NCI-H446 (cell line): ENCODE measurements around the gene RSPO4.
"Not testable (repeated sequence)": the region's sequence is repeated elsewhere in the genome, so short reads cannot be mapped to it uniquely, and the experiment has no call there.

Experiments
- DNase-seq, 2 experiments: peaks; one replicate each; lab custom pipeline; 2025; lab: John Stamatoyannopoulos, UW

The RSPO4 gene

GRCh38 chr20:1003920-1004697 lies 2.0 kb upstream of the RSPO4 start:
- DNase-seq = no peak

DNA sequence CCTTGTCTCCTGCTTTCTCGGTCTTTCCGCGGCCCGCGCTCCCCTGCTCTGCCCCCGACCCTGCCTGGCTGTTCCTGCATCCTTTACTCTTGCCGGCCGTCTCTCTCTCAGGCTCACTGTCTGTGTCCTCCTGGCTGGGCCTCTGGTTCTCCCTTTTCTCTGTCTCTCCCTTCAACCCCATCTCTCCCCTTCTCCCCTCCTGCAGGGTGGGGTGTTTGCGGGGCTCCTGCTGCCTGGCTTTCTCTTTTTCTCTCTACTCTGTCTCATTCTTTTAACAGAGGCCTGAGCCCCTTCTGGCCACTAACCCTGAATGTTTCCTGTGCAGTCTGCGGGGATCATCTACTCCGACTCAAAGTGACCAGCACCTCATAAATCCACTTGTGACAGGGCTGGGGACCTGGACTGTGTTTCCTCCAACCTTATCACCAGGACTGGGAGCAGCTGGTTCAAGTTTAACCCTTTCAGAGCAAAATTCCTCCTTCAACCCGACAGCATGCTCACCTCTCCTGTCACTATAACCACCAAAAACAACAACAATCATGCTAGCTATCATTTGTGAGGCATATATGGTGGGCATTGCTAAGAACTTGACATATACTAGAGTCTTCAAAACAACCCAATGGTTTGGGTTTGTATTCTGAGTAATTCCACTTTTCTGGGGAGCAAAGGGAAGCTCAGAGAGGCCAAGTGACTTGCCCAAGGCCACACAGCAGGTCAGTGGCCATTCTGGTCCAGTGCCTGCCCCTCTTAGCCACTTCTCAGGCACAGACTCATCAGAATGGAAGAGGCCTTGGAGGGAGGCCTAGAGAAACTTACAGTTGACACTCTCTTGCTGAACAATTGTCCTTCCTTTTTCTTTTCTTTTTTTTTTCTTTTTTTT lies 811 bp upstream of the RSPO4 start:
- DNase-seq = no peak

GRCh38 chr20:1001116-1001515 lies 995 bp downstream of the RSPO4 start:
- DNase-seq = no peak

GRCh38 chr20:998231-998830 lies 3.8 kb downstream of the RSPO4 start:
- DNase-seq = no peak

GRCh38 chr20:997486-997885 lies 4.6 kb downstream of the RSPO4 start:
- no peak for DNase-seq

DNA sequence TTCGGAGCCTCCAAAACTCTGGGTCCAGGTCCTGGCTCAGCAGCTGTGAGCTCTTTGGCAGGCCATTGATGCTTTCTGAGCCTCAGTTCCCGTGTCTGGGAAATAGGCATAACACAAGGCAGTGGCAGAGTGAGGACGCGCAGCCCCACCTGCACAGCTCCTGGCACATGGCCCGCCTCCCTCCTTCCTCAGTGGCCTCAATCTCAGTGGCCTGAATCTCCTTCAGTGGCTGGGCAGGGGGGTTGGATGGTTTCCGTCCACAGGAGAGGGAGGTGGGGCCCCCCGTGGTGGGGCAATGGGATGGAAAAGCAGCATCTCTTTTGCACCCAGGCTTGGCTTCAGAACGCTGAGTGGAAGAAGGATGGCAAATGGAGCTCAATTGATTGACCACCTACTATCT lies 5.1 kb downstream of the RSPO4 start:
- no peak for DNase-seq

- no peak for DNase-seq
These were observed 6.9 kb downstream of the RSPO4 start for GRCh38 chr20:995170-995569.

DNA sequence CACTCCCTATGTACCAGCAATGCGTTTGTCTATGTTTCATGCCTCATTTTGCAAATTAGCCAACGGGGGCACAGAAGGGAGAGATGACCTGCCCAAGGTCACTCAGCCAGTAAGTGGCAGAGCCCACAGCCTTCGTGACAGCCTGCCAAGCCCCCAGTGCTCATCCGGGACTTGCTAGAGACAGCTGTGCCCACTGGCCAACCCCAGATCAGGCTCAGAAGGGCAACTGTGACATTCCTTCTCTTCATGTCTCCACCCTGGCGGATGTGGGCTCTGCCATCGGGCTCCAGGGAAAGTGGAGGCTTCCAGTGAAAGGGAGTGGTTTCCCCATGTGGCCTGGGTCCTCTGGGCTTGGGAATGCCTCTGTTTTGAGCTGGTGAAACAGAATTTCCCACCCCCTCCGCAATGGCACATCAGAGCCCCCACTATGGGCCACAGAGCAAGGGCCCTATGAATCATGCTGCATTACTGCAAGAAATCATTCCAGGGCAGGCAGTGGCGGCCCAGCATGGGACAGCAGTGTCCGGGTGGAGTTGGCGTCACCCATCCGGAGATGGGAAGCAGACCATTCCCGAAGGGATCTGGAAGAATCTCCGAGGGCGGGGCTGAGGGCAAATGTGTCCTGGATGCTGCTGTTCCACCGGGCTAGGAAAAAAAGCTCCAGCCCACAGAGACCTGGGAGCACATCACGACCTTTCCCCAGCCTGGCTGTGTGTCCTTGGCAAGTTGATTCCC lies 9.1 kb downstream of the RSPO4 start:
- DNase-seq = no peak

DNA sequence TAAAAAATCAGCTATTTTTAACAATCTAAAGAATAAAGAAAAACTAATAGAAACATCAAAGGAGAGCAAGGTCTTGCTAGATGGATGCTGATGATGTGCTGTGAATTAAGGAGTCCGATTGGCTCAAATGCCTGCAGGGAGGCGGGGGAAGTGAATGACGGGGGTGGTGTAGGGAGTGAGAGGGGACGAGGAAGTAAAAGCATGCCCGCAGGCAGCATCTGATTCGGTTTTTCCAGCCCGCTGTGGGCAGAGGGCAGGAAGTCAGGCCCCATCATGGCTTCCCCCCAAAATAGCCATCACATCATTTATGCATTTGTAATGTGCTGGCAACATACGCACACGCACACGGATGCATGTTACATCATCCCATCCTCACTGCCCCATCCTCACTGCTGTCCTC lies 10.3 kb downstream of the RSPO4 start:
- no peak for DNase-seq

DNA sequence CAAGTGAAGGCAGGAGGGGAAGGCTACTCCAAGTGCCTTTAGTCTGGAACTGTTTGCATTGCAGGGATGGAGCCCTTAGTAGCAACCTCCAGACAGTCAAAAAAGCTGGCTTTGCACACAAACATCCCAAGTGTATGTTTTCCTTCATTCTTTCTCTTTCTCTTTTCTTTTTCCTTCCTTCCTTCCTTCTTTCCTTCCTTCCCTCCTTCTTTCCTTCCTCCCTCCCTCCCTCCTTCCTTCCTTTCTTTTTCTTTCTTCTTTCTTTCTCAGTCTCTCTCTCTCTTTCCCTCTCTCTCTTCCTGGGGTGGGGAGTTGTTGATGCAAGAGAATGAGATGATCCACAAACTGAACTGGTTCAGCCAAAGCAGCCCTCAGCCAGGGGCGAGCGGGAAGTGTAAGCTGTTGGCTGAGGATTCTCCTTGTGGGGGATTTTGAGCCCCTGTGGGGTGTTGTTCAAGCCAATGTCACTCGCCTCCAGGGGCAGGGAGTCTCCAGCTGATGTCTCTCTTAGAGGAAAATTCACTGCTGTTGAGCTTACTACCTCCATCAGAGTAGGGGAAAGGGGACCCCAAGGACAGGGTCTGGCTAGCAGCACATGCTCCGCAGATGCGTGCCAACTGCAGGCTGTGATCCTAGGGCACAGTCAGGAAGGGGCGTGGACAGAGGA lies 11.7 kb downstream of the RSPO4 start:
- no peak for DNase-seq

- DNase-seq = no peak
These were observed 13.8 kb downstream of the RSPO4 start for GRCh38 chr20:988272-988671.

- DNase-seq = no peak
These were observed 14.4 kb downstream of the RSPO4 start for GRCh38 chr20:987677-988076.

- DNase-seq = no peak
These were observed 15.3 kb downstream of the RSPO4 start for GRCh38 chr20:986733-987355.

DNA sequence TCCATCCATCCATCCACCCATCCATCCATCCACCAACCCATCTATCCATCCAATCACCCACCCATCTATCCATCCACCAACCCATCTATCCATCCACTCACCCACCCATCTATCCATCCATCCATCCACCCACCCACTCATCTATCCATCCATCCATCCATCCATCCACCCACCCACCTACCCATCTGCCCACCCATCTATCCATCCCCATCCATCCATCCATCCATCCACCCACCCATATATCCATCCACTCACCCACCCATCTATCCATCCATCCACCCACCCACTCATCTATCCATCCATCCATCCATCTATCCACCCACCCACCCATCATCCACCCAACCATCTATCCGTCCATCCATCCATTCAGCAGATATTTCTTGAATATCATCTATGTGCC lies 17.1 kb downstream of the RSPO4 start:
- not testable (repeated sequence) for DNase-seq

- no peak for DNase-seq
These were observed 19.4 kb downstream of the RSPO4 start for GRCh38 chr20:982754-983153.

DNA sequence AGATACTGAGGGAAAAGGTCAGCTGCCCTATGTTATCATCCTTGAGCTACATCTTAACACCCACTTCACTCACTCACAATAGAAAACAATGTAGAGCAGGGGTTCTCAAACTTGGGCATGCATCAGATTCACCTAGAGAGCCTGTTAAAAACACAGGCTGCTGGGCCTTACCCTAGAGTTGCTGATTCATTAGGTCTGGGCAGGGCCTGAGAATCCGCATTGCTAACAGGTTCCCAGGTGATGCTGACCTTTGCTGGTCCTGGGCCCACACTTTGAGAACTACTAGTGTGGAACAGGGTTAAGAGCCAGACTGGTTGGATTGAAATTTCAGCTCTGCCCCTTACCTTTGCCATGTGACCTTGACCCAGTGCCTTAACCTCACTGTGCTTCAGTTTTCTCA lies 25.1 kb downstream of the RSPO4 start:
- no peak for DNase-seq

GRCh38 chr20:976033-976432 lies 26.1 kb downstream of the RSPO4 start:
- no peak for DNase-seq

DNA sequence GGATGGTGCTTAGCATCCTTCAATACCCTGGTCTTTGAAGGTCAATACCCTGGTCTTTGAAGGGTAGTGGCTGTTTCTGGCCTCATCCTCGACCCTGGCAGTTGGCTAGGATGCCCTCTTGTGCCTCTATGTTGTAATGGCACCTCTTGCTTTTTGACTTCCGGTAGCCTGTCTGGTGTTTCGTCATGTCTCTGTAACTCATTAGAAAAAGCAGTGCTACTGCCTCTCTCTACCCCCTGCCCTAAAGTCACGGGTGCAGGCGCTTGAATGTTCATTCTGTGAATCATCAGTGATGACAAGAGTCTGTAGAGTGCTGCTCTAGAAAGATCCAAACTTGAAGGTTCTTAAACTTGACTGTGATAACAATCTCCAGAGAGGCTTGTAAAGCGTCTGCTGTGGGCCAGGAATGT lies 28.3 kb downstream of the RSPO4 start:
- peak in 1 of 2 experiments; percentile 19 for DNase-seq

GRCh38 chr20:972256-972655 lies 29.9 kb downstream of the RSPO4 start:
- DNase-seq = no peak

GRCh38 chr20:971346-971745 lies 30.8 kb downstream of the RSPO4 start:
- no peak for DNase-seq

- no peak for DNase-seq
These were observed 32.2 kb downstream of the RSPO4 start for GRCh38 chr20:969868-970267.
